IPS DF 19.7 (cell line): ENCODE data around the gene KDM2B.

ENCODE experiments used
- DNase-seq: peaks from one replicate; pipeline ENCODE4 v3.0.0-alpha.2; 2013; ENCODE audit warnings: low read depth, low spot score

The KDM2B gene

GRCh38 chr12:121461048-121461447, 119.8 kb downstream of the KDM2B start:
- DNase-seq = no peak

- no peak for DNase-seq
These were observed 124.3 kb downstream of the KDM2B start for GRCh38 chr12:121456551-121456950.

DNA sequence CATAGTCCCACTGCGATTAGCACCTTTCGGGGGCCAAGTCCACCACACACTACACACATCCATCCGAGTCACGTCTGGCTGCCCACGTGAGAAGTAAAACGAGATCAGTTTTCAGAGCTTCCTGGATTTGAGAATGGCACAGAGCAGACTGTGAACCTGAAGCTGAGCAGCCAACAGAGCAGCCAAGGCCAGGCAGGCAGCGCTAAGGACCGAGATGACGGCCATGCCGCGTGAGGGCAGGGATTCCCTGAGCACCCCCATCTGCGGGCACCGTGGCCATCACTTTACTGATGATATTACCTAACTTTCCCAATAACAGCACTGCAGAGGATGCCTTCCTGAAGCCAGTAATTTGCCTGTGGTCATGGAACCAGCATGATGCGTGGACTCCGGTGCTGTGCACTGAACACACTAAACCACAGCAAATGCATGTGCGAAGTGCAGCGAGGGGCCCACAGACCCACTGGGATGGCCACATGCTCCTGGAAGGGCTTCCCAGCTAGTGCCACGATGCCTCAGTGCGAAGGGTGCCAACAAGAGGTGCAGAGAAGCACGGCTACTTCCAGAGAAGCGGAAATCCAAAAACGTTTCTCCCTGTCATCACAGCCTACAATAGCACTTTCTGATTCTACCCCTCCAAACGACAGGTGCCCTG, 124.9 kb downstream of the KDM2B start:
- no peak for DNase-seq

- DNase-seq = no peak
These were observed 125.9 kb downstream of the KDM2B start for GRCh38 chr12:121454921-121455320.

GRCh38 chr12:121453629-121454028, 127.2 kb downstream of the KDM2B start:
- DNase-seq = no peak

- DNase-seq = no peak
These were observed 127.8 kb downstream of the KDM2B start for GRCh38 chr12:121452985-121453360.

GRCh38 chr12:121452340-121452984, 128.4 kb downstream of the KDM2B start:
- no peak for DNase-seq

GRCh38 chr12:121451961-121452339, 128.9 kb downstream of the KDM2B start:
- DNase-seq = no peak

- no peak for DNase-seq
These were observed 132.0 kb downstream of the KDM2B start for GRCh38 chr12:121448771-121449315.

DNA sequence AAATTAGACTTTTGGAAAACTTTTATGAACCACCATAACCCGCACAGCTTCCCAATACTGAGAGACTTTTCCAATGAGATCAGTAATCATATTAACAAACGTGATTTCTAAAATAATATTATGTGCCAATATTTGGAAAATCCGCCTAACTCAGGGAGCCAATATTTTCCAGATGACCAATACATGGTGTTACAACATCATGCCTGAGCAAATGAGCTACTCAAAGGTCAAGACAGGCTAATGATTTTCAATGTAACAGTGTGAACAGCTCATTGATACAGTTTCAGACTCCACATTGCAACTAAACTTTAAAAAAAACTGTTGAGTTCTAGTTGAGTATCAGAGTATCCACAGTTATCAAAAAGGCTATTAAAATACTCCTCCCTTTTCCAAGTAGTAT, 134.1 kb downstream of the KDM2B start:
- no peak for DNase-seq

GRCh38 chr12:121444842-121445202, 136.0 kb downstream of the KDM2B start:
- DNase-seq = no peak

DNA sequence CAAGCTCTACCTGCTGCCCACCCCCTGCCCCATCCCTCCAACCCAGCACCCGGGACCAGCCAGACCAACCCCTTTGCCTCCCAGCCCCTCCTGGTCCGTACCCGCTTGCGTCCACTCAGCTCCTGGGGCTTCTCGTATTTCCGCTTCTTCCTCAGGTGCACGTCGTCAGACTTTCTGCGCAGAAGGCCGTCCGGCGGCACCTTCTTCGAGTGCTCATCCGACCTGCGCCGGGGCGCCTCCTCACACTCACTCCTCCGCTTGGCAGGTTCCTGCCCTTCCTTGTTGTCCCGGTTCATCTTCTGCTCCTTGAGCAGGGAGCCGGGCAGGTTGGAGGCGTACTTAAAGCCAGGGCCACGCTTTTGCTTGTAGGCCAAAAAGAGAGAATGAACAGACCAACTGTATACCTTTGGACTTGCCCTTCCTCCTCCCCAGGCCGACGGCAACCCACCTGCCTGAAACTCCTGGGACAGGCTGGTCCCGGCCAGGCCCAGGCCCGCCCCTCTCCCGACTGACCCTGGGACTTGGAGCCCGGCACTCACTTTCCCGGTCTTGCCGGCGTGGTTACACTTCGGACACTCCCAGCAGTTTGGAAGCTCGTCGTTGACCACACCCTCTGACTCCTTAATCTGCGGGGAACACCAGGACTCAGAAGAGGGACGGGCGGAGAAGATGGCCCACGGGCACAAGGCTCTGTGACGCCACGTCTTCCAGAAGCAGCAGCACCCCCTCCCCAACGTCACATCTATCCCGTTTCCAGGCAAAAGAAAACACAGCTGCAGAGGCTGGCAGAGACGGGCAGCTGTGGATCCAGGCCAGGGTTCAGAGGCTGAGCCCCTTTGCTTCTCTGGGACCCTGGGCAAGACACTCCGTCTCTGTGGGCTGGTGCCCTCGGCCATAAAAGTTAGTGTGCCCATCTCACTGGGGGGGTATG, 136.6 kb downstream of the KDM2B start:
- DNase-seq = no peak

GRCh38 chr12:121443193-121443870, 137.5 kb downstream of the KDM2B start:
- DNase-seq = no peak

- no peak for DNase-seq
These were observed 138.5 kb downstream of the KDM2B start for GRCh38 chr12:121442028-121442948.

DNA sequence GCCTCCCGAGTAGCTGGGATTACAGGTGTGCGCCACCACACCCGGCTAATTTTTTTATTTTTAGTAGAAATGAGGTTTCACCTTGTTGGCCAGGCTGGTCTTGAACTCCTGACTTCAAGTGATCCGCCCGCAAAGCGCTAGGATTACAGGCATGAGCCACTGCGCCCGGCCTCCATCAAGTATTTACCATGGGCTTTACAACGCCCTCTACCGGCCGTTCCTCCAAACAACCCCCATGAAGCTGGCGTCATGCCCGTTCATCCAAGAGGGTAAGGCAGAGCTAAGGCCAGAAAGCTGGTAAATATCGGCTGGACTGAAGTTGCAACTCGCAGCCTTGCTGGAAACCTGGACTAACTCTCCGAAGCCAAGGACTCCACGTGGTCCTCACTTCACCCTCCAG, 139.3 kb downstream of the KDM2B start:
- no peak for DNase-seq

- DNase-seq = no peak
These were observed 140.1 kb downstream of the KDM2B start for GRCh38 chr12:121440768-121441167.

- DNase-seq = no peak
These were observed 141.1 kb downstream of the KDM2B start for GRCh38 chr12:121439715-121440114.

- no peak for DNase-seq
These were observed 141.9 kb downstream of the KDM2B start for GRCh38 chr12:121438905-121439304.

GRCh38 chr12:121436706-121437105, 144.1 kb downstream of the KDM2B start:
- DNase-seq = no peak

GRCh38 chr12:121432740-121433480, 147.9 kb downstream of the KDM2B start:
- DNase-seq = no peak
